HepG2 (cell line): ENCODE results near the gene NEK3. TPM values are rescaled to one million over a fixed set of nuclear protein-coding genes. Genes with fewer than 3 reads are reported as not detected.

Experiments
- ELF3 ChIP-seq: IDR thresholded peaks from 2 replicates; pipeline ENCODE4 v1.6.1; 2016; ENCODE audit warnings: missing genetic modification reagents, missing compliant biosample characterization
- KAT7 ChIP-seq: IDR thresholded peaks from 2 replicates; pipeline ENCODE4 v1.6.1; 2018; ENCODE audit warnings: borderline replicate concordance, missing compliant biosample characterization
- NR2F1 ChIP-seq, 2 experiments: fragments of 450-650 bp in 1 of 2; formaldehyde crosslinking in 1 of 2; IDR thresholded peaks; 2 replicates each; pipeline versions ENCODE4 v1.5.0 to v1.6.1; 2016 to 2020; ENCODE audit warnings: mild to moderate bottlenecking in 1 of 2, missing compliant biosample characterization in 1 of 2, missing genetic modification reagents in 1 of 2, moderate library complexity in 1 of 2
- POLR2G ChIP-seq: fragments of 200-400 bp; formaldehyde crosslinking; IDR thresholded peaks from 2 replicates; pipeline ENCODE4 v1.6.1; 2018; ENCODE audit warnings: mild to moderate bottlenecking, low read depth, low read length, moderate library complexity
- ZNF839 ChIP-seq: sonication (generic); formaldehyde crosslinking; IDR thresholded peaks from 2 replicates; pipeline ENCODE4 v1.4.0; 2020; ENCODE audit warnings: missing genetic modification reagents, mild to moderate bottlenecking, borderline replicate concordance
- ZZZ3 ChIP-seq: sonication (generic); formaldehyde crosslinking; IDR thresholded peaks from 2 replicates; pipeline ENCODE4 v1.4.0; 2020; ENCODE audit warnings: missing genetic modification reagents, mild to moderate bottlenecking, borderline replicate concordance
- polyA plus RNA-seq, 8 experiments: library from polyadenylated mRNA; depleted of rRNA in 3 of 8; stranded (reverse) in 7 of 8; unstranded in 1 of 8; fragments of >200 nt; fragmentation: Illumina TruSeq in 4 of 8; extraction: Trizol in 4 of 8; gene quantifications; 2 replicates each; pipeline versions ENCODE4 v1.2.1 to v1.2.3, GENCODE V29; 2011 to 2016; ENCODE audit warnings: low read depth in 4 of 8, missing spikeins in 1 of 8, mixed read lengths in 1 of 8; ENCODE audit not compliant: insufficient read depth in 1 of 8
- total RNA-seq, 5 experiments: library from RNA; depleted of rRNA; stranded (reverse); fragments of >200 nt; fragmentation: Illumina TruSeq; extraction: Trizol; gene quantifications; 2 replicates each; pipeline ENCODE4 v1.2.3, GENCODE V29; 2016; ENCODE audit warnings: low read depth in 1 of 5
- TF ChIP-seq, protein P1 (sequence below): sonication (generic); formaldehyde crosslinking; IDR thresholded peaks from 2 replicates; pipeline ENCODE4 v1.5.0; 2020; ENCODE audit warnings: mild to moderate bottlenecking, missing genetic modification reagents
- TF ChIP-seq, protein P2 (sequence below): sonication (generic); formaldehyde crosslinking; IDR thresholded peaks from 2 replicates; pipeline ENCODE4 v1.4.0; 2020; ENCODE audit warnings: mild to moderate bottlenecking, low read depth, missing genetic modification reagents

The NEK3 gene
- total and polyA plus RNA-seq, 2 of the 13 experiments (the other 11 are each of a cell fraction or from before 2014, with no cell fraction given), result 36.7 to 68.2 TPM

DNA sequence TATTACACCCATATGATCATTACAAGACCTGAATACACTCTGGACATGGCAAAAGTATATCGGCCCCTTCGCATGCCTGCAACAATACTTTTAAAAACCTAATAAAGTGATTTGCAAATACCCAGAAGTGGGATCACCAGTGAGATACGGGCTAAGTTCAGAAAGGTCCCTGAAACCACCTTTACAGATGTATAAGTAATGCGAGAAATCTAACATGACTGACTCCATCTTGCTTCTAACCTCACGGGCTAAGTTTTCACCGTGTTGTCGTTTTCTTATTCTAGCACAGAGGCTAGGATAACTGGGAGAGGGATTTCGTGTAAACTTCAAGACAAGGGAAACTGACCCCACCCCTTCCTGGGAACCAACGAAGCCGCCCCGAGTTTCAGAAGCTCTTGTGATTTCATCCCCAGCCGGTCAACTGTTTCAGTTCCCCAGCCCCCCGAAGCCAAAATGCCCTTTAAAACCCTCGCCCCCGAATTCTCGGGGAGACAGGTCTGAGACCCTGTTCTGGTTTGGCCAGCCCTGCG, 703 bp downstream of the NEK3 start (continued):
- TF ChIP-seq, protein P1, sequence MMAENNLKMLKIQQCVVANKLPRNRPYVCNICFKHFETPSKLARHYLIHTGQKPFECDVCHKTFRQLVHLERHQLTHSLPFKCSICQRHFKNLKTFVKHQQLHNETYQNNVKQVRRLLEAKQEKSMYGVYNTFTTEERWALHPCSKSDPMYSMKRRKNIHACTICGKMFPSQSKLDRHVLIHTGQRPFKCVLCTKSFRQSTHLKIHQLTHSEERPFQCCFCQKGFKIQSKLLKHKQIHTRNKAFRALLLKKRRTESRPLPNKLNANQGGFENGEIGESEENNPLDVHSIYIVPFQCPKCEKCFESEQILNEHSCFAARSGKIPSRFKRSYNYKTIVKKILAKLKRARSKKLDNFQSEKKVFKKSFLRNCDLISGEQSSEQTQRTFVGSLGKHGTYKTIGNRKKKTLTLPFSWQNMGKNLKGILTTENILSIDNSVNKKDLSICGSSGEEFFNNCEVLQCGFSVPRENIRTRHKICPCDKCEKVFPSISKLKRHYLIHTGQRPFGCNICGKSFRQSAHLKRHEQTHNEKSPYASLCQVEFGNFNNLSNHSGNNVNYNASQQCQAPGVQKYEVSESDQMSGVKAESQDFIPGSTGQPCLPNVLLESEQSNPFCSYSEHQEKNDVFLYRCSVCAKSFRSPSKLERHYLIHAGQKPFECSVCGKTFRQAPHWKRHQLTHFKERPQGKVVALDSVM, result no peak
- TF ChIP-seq, protein P2, sequence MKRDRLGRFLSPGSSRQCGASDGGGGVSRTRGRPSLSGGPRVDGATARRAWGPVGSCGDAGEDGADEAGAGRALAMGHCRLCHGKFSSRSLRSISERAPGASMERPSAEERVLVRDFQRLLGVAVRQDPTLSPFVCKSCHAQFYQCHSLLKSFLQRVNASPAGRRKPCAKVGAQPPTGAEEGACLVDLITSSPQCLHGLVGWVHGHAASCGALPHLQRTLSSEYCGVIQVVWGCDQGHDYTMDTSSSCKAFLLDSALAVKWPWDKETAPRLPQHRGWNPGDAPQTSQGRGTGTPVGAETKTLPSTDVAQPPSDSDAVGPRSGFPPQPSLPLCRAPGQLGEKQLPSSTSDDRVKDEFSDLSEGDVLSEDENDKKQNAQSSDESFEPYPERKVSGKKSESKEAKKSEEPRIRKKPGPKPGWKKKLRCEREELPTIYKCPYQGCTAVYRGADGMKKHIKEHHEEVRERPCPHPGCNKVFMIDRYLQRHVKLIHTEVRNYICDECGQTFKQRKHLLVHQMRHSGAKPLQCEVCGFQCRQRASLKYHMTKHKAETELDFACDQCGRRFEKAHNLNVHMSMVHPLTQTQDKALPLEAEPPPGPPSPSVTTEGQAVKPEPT (CRISPR knock-in tag), result 0 out of 2 replicates have a peak, but pooled peaks have one; percentile 13
- TF ChIP-seq KAT7 (0 out of 2 replicates have a peak, but pooled peaks have one; percentile 25), ZZZ3 (CRISPR knock-in tag) (0 out of 2 replicates have a peak, but pooled peaks have one; percentile 7), ELF3 (no peak), POLR2G (peak; percentile 39), ZNF839 (CRISPR knock-in tag) (no peak), NR2F1 (CRISPR knock-in tag; IDR thresholded peaks at IDR 0.05) (0 out of 4 replicates have a peak, but pooled peaks of 1 of the 2 experiments have one; percentile 17)
- TF ChIP-seq, all 625 proteins: peak for 9
